Sigmoid colon (tissue), 4 donors: ENCODE results near the gene TNFAIP1.

ENCODE experiments used
- EP300 ChIP-seq, 4 donors: sonication (generic); formaldehyde crosslinking; IDR thresholded peaks; one replicate each; pipeline ENCODE4 v1.6.1; 2017; ENCODE audit warnings: antibody characterized with exemption in 4 of 4
- POLR2A ChIP-seq, 2 donors: fragments of 450-650 bp; IDR thresholded peaks; one replicate each; pipeline ENCODE4 v1.6.1; 2016; ENCODE audit warnings: antibody characterized with exemption in 2 of 2, mild to moderate bottlenecking in 2 of 2, moderate library complexity in 2 of 2

DNA sequence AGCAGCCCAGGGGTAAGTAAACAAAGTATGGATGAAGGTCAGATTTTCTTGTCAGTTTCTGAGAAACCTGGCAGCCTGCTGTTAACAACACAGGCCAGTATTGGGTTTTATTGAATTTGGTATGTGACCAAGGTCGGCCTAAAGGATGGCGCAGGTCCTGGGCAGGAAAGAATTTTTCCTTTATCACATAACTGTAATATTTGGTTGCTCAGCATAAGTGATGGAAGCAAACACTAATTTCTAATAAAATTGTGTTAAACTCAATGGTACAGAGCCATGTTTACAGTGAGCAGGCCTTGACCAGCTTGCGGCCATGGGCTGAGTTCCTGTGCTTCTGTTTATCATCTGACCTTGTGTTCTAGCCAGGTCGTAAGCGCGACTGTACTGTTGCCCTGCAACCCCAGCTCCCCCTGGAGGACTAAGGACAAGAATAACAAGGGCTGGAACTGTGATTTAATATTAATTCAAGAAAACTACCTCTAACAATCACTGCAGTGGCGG, 11.2 kb downstream of the TNFAIP1 start:
- TF ChIP-seq EP300 (IDR thresholded peaks at IDR 0.05) (no peak), POLR2A (IDR thresholded peaks at IDR 0.05) (no peak)
